GM23338 (cell line): ENCODE data around the gene NLRX1.

Experiments
- CREB1 ChIP-seq: fragments of 250-450 bp; sonication (Bioruptor Pico); IDR thresholded peaks from 2 replicates; pipeline ENCODE4 v1.5.0; 2020; ENCODE audit warnings: low read depth, mild to moderate bottlenecking, moderate library complexity
- ETS1 ChIP-seq: IDR thresholded peaks from 2 replicates; pipeline ENCODE4 v1.6.1; 2016; ENCODE audit warnings: antibody characterized with exemption
- EZH2 ChIP-seq: fragments of 200-600 bp; sonication (generic); IDR thresholded peaks from one replicate; pipeline ENCODE4 v1.8.0; 2017; ENCODE audit warnings: antibody characterized with exemption, mild to moderate bottlenecking, low read depth; ENCODE audit not compliant: unreplicated experiment
- EZH2phosphoT487 ChIP-seq: fragments of 200-600 bp; sonication (generic); IDR thresholded peaks from one replicate; pipeline ENCODE4 v1.8.1; 2018; ENCODE audit warnings: antibody characterized with exemption; ENCODE audit not compliant: unreplicated experiment
- JUNB ChIP-seq: IDR thresholded peaks from one replicate; pipeline ENCODE4 v1.6.1; 2016; ENCODE audit warnings: antibody characterized with exemption; ENCODE audit not compliant: unreplicated experiment
- POLR2AphosphoS5 ChIP-seq: IDR thresholded peaks from 2 replicates; pipeline ENCODE4 v1.6.1; 2016; ENCODE audit warnings: antibody characterized with exemption, low read depth
- REST ChIP-seq: IDR thresholded peaks from one replicate; pipeline ENCODE4 v1.6.1; 2018; ENCODE audit warnings: antibody characterized with exemption; ENCODE audit not compliant: unreplicated experiment
- STAT1 ChIP-seq: IDR thresholded peaks from one replicate; pipeline ENCODE4 v1.6.1; 2016; ENCODE audit warnings: antibody characterized with exemption; ENCODE audit not compliant: unreplicated experiment
- TF ChIP-seq, protein P1 (sequence below), 2 experiments: fragments of 200-600 bp in 1 of 2; sonication (generic) in 1 of 2; conservative IDR thresholded peaks; 2 replicates each; pipeline versions ENCODE4 v1.5.1 to v1.6.1; 2016 to 2017; ENCODE audit warnings: antibody characterized with exemption in 2 of 2, low read depth in 2 of 2, mild to moderate bottlenecking in 2 of 2, moderate library complexity in 1 of 2

- TF ChIP-seq REST (no peak), EZH2 (peak; percentile 7), EZH2phosphoT487 (no peak), POLR2AphosphoS5 (no peak), ETS1 (no peak), CREB1 (CRISPR knock-in tag) (no peak), JUNB (no peak), STAT1 (no peak)
- TF ChIP-seq, protein P1, sequence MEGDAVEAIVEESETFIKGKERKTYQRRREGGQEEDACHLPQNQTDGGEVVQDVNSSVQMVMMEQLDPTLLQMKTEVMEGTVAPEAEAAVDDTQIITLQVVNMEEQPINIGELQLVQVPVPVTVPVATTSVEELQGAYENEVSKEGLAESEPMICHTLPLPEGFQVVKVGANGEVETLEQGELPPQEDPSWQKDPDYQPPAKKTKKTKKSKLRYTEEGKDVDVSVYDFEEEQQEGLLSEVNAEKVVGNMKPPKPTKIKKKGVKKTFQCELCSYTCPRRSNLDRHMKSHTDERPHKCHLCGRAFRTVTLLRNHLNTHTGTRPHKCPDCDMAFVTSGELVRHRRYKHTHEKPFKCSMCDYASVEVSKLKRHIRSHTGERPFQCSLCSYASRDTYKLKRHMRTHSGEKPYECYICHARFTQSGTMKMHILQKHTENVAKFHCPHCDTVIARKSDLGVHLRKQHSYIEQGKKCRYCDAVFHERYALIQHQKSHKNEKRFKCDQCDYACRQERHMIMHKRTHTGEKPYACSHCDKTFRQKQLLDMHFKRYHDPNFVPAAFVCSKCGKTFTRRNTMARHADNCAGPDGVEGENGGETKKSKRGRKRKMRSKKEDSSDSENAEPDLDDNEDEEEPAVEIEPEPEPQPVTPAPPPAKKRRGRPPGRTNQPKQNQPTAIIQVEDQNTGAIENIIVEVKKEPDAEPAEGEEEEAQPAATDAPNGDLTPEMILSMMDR (conservative IDR thresholded peaks at IDR 0.05; ENCODE audit: low read depth in 2 of 2) = peak; percentile 46 to 69
Observed at GRCh38 chr11:119144825-119145486, 23.6 kb upstream of the NLRX1 start.
